Stimulated activated CD8-positive, alpha-beta memory T cell treated with anti-CD3 and anti-CD28 coated beads, Interleukin-12 subunit alpha, Interleukin-12 subunit beta, amount 100 ng/mL, for 4 hours (primary cell): ENCODE measurements around the gene KRTAP26-1.

Source experiments
- DNase-seq: peaks from one replicate; pipeline ENCODE4 v3.0.0-alpha.2; 2020; ENCODE audit warnings: low read depth

KRTAP26-1 gene, protein sequence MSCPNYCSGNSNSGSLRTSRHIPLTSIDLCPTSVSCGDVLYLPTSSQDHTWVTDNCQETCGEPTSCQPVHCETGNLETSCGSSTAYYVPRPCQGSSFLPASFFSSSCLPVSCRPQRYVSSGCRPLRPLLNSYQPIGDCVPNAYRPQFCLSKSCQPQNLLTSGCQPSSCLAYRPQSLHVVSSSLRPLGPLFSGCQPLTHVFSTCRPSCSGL

DNA sequence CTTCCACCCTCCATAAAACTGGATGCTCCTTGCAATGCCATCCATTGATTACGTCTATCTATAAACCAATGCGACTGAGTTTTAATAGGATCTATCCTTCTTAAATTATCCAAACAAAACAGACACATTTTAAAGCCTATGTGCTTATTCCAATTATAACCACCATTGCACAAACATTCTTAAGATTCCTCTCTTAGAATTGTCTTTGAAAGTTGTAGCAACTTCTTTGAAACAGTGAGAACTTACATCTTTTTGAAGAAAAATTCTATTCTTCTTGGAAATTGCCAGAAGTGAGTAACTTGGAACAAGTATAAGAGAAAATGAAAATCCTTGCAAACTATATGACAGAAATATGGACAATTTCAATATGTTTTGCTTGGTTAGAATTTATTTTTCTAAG lies at the start of gene KRTAP26-1:
Gene KRTAP26-1 (minus strand): TSS at position 101 of the 400 bp plus-strand sequence. CDS start 280 bp downstream, outside the sequence.
- no peak for DNase-seq

DNA sequence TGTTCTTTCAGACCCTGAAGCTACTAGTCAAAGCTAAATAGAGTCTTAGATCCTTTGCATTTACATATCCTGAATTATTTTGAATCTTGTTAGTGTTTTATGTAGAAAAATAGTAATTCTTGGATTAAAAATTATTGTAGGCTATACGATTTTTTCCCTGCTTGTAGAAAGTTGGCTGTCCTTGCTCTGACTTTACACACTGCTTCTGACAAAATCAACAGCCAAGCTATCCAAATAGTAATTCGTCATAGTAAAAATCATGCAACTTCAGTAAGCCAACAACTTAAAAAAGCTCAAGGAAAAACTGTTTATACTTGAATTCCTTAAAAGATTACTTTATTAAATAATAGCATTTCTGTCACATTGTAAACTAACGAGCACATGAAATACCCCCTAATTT lies 35.8 kb upstream of the KRTAP26-1 start:
- DNase-seq = no peak

DNA sequence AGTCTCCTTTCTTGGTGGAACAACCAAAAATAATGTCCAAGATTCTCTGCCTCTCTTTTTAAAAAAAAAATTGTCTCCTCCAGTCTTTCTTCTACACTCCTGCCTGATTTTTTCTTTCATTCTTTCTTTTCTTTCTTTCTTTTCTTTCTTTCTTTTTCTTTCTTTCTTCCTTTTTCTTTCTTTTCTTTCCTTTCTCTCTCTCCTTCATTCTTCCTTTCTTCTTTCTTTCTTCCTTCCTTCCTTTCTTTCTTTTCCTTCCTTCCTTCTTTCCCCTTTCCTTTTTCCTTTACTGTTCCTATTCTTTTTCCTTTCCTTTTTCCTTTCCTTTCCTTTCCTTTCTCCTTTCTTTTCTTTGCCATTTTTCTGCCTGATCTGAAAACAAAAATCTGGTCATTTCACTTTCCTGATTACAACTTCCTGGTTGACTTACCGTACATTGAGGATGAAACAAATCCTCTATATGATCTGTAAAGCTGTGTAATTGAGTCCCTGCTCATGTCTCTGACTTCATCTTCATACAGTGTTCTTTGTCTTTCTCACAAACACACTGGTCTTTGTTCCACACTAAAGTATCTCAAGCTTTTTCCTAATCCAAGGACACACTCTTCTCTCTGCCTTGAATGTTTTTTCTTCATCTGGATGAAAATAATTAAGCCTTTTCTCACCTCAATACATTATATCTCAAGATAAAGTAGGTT lies 34.3 kb upstream of the KRTAP26-1 start:
- DNase-seq = no peak

DNA sequence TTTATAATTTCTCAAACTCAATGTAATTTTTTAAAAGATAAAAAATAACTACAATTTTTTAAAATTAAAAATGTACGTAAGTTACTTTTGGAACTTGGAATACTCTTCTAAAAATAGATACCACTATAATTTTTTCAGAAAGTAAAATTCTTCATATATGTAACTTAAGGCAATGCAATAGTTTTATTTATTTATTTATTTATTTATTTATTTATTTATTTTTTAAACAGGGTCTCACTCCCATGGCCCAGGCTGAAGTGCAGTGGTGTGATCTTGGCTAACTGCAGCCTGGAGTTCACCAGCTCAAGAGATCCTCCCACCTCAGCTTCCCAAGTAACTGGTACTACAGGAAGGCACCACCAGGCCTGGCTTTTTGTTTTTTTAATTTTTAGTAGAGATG lies 31.4 kb upstream of the KRTAP26-1 start:
- DNase-seq = no peak

DNA sequence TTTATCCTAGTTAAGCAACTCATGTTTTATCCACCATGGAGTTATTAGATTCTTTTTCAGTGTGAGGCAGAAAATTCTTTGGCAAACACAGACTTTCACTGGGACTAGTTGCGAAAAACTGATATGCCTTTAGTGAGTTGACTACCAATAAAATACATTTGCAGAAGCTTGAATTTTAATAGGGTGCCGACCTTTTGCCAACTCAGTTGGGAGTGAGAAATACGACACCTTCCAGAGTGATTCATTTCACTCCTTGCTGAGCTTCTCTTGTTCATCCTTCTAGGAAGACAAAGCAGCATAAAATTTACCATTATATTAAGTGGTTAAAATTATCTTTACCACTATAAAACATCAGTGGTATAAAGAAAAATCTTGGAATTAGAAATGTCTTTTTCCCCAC lies 29.5 kb upstream of the KRTAP26-1 start:
- no peak for DNase-seq

DNA sequence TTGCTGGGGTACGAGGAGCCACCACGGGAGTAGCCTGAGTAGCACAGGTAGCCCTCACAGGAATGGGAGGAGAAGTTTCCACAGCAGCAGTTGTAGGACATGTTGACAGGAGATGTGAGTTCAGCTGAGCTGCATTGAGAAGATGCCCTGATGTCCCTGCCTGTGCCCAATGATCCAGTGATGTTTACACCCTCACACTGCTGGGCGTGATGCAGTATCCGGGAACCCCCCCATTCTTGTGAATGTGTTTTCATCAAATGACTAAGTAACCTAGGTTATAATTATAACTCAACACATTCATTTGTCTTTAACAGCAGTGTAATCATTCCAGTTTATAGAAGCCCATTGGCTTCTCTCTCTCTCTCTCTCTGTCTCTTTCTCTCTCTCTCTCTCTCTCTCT lies 28.4 kb upstream of the KRTAP26-1 start, which contains the start of gene KRTAP23-1:
Gene KRTAP23-1 (minus strand): TSS at position 101 of the 400 bp plus-strand sequence. CDS start 0 bp downstream, at position 101.
- DNase-seq = no peak

DNA sequence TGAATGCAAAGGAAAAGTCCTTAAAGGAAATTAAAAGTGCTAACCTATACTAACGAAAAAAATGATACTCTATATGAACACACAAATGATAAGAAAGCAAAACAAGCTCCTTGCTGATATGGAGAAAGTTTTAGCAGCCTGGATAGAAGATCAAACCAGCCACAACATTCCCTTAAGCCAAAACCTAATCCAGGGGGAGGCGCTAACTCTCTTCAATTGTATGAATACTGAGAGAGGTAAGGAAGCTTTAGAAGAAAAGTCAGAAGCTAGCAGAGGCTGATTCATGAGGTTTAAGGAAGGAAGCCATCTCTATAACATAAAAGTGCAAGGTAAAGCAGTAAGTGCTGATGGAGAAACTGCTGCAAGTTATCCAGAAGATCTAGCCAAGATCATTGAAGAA lies 24.9 kb upstream of the KRTAP26-1 start:
- DNase-seq = no peak

DNA sequence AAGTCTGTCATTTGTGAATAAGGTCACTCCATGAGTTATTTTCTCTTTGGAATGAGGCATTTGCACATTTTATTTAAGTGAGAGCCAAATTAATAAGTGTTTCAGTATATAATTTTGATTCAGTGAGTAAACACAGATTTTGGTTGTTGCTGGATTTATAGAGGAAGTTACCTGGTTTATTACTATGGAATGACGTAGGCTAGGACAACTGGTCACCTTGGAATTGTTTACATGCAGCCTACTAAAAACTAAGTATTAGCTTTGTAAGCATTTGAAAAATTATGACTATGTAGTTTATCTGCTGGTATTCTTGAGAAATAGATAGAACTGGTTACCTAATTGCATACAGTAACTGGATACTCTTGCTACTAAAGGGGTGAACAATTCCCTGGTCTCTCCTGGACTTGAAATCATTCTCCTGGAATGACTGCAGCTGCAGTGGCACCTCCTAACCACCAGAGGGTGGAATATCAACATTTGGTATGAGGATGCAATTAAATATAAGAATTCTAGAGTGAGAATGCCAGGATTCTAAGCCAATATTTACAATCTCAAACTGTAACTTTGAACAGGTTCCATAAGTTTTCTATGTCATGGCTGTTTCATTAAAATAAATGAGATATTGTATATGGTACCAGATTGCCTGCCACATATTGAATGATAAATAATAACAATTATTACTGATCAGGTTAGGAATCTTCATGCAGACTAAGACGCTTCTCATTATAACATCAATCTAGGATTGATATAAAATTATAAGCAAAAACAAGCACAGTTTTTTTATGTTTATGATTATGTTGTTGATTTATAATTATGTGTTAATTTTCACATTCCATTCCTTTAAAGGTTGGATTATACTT lies 20.8 kb upstream of the KRTAP26-1 start:
- DNase-seq = no peak

DNA sequence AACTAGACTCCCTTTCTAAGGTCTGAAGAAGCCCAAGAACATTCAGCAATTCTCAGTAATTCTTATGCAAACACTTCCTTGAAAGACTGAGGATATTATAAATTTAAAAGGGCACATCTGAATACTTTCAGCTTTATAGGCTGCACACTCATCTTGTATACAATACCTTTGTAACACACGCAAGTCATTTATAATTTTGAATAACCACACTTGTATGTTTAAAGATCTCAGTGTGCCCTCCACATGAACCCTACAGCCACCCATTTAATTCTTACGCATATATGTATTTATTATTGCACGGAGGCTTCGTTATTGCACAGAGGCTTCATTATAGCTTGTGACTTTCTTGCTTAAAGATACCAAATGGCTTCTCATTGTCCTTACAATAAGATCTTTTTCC lies 18.6 kb upstream of the KRTAP26-1 start:
- DNase-seq = no peak

DNA sequence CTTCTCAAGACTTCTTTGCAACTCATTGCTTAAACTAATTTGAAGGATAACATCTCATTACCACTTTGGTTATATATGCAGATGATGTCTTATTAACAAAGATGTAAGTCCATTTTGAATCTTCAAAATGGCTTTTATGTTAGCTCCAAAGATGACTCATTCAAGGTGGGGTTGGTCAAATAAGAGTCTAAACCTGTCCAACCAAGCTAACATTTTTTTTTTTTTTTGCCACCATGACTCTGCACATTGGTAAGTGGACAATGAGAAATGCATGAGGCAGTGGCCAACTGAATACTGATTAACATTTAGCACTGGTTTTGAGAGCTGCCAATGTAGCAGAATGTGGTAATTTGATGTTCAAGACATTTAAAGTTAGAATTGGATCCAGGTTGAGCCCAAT lies 17.7 kb upstream of the KRTAP26-1 start:
- no peak for DNase-seq

DNA sequence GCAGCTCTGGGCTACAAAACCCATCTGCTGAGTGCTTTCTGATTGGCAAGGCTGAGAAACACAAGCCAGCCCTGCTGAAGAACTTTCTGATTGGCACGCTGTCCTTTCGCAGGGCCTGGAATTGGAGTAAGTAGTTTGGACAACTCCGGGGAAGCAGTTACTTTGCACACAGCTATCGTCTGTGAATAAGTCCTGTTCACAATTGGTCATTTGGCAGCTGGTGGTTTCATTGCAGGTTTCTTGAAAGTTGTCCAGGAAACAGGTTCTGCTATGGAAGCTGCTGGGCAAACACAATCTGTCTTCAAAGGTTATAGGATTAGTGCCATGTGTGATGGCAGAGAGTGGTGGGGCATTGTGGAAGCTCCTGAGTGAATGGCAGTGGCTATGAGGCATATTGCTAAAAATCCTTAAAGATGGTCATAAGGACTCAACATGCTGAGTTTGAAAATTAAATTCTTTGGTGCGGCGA lies 17.2 kb upstream of the KRTAP26-1 start, which contains the start of gene KRTAP27-1:
Gene KRTAP27-1 (minus strand): TSS at position 419 of the 469 bp plus-strand sequence. CDS start 26 bp downstream, at position 393.
- no peak for DNase-seq

DNA sequence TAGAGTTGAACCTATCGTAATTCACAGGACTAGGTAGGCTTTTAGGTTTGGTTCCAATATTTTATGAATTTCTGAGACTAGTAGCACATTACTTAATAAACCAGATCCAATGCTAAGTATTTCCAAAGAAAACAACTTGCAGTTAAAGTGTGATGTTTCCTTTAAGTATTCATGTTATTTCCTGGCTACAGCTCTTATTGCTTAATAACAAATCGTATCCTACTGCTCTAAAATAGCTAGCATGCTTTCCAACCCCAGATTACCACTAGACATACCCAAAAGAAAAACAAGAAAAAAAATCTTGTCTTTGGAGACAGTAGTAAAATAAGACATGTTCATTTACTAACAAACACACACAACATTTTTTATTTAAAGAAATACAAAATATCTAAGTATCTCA lies 16.5 kb upstream of the KRTAP26-1 start:
- no peak for DNase-seq

DNA sequence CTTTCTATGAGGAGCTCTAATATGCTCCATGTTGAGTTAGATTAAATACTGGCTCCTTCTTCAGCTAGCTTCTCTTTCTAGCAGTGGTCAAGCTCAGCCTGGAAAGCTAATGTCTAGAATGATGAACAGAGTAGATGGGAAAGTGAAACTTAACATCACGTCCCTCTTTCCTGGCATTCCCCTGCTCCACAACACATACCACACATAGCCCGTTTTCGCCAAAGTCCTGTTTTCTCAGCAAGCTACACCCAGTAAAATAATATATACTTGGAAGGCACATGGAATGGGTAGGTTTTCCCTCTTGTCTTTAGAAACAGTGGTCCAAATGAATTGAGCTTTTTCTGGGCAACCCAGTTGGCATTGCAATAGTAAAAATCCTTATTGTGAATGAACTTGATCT lies 13.6 kb upstream of the KRTAP26-1 start:
- DNase-seq = no peak

DNA sequence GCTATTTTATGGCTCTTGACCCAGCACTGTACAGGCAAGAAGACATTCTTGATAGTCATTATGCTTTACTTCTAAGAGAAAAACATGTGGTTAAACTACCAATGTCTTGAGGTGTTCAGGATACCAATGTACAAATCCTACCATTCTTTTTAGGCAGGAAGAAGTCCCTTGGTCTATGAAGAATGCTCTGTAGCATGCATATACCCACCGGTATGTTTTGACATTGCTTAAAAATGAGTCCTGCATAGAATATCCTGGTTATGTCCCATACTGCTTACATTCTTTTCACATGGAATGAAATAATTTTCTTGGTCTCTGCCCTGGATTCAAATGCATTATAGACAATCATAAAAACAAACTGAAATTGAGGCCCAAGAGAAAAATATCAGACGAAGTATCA lies 12.6 kb upstream of the KRTAP26-1 start:
- DNase-seq = no peak

DNA sequence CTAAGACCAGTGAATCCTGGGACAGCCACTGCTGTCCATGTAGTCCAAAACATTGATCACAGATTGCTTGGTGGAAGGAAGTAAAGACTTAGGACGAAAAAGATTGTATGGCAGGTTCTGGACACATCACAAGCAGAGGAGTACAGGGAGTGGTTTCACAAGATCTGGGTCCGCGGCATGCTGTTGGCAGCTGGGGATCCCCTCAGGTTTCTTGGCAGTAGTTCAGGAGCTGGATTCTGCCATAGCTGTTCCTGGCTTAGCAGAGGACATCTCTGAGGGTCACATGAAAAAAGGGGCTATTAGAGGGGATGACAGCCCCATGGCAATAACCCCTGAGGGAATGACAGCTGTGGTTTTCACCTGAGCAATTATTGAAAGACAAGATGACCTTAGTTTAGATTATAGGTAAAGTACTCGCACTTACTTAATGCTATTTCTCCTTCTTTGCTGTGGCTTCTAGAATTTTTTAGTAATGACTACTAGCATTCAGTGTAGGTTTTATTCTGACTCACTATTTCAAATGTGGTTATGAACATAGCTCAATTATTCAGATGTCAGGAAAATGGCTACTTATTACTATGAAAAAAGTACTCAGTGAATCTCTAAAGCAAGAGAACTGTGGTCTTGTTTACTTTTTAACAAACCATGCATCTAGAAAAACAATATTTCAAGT lies 9.2 kb upstream of the KRTAP26-1 start:
- no peak for DNase-seq

DNA sequence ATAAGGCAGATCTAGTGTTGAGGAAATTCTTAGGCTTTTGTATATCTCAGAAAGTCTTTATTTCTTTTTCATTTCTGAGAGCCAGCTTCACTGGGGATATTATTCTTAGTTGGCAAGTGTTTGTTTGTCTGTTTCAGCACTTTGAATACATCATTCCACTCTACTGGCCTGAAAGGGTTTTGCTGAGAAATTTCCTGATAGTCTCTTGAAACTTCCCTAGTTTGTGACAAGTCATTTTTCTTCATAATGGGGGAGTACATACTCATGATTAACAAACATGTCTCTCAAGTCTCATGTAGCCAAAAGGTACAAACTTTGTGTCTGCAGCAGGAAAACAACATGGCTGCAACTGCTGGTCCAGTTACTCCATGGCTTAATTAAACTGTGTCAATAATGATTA lies 6.3 kb upstream of the KRTAP26-1 start:
- no peak for DNase-seq

DNA sequence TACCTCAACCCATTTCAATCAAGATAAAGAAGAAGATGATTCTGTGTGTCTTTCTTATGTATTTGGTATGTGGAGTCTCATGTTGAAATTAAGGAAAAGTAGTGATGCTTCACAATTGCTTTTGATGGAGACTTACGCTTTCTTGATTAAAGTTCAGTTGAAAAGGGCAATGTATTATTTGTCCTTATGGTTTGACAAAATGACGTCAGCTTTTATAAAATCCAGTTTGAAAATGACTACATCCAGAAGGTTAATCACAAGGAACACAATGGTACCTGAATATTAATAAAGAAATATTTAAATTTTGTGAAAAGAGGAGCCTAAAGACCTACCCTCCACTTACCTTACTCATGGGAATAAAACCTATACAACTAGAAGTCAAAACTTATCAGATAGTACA lies 4.4 kb downstream of the KRTAP26-1 start:
- DNase-seq = no peak

DNA sequence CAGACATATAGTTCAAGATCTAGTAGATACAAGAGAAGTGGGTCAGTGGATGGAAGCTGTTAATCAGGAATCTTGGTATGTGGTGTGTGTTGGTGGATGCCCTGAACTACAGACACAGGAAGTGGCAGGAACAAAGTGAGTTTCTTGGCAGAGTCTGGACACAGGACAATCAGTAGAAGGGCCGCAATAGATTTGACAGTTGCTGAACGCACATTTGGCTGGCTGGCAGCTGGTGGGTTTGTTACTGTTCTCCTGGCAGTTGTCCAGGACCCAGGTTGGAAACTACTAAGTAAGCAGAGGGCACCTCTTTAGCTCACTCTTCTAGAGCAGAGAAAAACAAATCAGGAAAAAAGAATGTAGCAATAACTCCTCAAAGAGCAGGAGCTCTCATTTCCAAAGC lies 13.2 kb downstream of the KRTAP26-1 start:
- DNase-seq = no peak

DNA sequence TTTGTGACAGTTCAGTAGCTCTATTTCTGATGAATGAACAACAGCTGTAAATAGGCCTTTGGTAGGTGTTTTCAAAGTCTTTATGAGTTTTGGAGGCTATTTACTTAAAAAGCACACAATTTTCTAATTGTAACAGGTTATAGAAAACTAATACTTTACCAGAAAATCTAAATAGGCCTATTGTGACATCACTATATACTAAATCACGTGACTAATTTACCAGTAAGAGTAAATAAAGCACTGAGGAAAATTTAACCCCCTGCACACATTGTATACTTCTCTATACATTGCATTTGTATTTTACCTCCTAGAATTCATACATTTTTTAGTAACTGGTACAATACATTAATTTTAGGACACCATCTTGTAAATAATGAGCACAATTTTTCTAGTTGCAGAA lies 15.0 kb downstream of the KRTAP26-1 start:
- no peak for DNase-seq

DNA sequence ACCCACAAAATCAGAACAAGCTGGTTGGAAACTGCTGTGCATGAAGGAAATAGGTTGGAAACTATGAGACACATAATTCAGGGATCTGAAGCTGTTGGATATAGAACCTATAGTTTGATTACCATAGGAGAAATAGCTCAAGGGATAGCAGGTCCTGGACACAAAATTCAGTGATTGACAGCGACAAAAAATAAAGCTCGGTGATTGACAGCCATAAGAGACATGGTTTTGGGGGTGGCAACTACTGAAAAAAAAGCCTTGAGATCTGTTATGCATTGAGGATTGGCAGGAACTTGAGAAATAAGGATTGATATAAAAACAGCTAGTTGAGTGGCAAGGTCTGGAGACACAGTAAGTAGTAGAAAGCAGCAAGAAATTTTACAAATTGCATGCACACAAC lies 30.9 kb downstream of the KRTAP26-1 start, which contains the start of gene KRTAP25-1:
Gene KRTAP25-1 (minus strand): TSS at position 300 of the 400 bp plus-strand sequence. CDS start 24 bp downstream, at position 276.
- no peak for DNase-seq

DNA sequence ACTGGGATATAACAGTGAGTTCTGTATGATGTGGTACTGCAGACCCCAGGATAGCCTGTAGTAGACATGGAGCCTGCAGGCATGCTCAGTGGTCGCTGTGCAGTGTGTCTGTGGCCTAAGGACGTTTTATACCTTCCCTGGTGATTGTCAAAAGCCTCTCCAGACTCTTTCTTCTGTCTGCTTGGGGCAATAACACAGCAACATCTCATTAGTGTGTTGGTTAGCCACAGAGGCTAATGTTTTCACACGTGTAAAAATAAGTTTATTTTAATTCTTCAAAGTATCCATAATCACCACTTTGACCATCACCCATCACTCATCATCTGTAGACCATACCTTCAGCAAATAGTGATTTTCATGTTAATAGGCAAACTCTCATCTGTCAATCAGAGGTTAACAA lies 37.3 kb downstream of the KRTAP26-1 start, which contains the start of gene KRTAP24-1:
Gene KRTAP24-1 (minus strand): TSS at position 101 of the 400 bp plus-strand sequence. CDS start 18 bp downstream, at position 83.
- DNase-seq = no peak

DNA sequence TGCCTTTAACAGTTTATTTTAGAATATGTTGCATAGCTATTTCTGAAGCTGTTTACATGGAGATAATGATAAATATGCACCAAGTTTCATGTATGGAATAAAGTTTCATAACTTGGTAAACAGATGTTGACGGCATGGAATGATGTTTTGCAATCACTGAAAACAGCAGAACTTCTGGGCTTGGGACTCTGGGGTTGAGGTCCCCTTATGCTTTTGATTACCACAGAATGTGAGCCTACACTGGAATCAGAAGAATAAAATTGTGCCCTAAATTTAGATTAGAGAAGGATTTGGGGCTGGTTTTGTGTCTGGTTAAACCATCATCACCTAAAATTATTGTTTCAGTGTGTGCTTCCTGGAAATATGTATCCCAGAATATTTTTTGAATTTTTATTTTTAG lies 48.5 kb downstream of the KRTAP26-1 start:
- no peak for DNase-seq
